GM19438 (cell line): Measurements from ENCODE around the gene RALY.
"Not testable (repeated sequence)": the region's sequence is repeated elsewhere in the genome, so short reads cannot be mapped to it uniquely, and the experiment has no call there.

ENCODE experiments used
- ATAC-seq: cut with Tn5 transposase; IDR thresholded peaks from one replicate; pipeline ENCODE4 v1.9.1; 2021; ENCODE audit warnings: low read depth; ENCODE audit not compliant: unreplicated experiment

The RALY gene

GRCh38 chr20:34129518-34130162 lies 135.9 kb downstream of the RALY start:
- no peak for ATAC-seq

GRCh38 chr20:34131491-34131890 lies 137.8 kb downstream of the RALY start:
- ATAC-seq = no peak

- not testable (repeated sequence) for ATAC-seq
These were observed 138.8 kb downstream of the RALY start for GRCh38 chr20:34132491-34132890.

- not testable (repeated sequence) for ATAC-seq
These were observed 139.2 kb downstream of the RALY start for GRCh38 chr20:34132943-34133342.

GRCh38 chr20:34133365-34133860 lies 139.7 kb downstream of the RALY start:
- ATAC-seq = not testable (repeated sequence)
